Cardiac fibroblast (primary cell): ENCODE results near the gene CFAP54.

Experiments used
- DNase-seq, 2 donors: peaks; one replicate each; pipeline versions ENCODE4 v3.0.0 to v3.0.0-alpha.2; 2010; ENCODE audit warnings: low read depth in 2 of 2
- H3K4me3 ChIP-seq, 2 donors: replicated peaks in 1 of 2; 1 replicate in 1 of 2; 2 replicates in 1 of 2; pipeline ENCODE4 v1.5.1; 2011; ENCODE audit warnings: low read depth in 2 of 2, low read length in 2 of 2, mild to moderate bottlenecking in 2 of 2, moderate library complexity in 1 of 2
- CTCF ChIP-seq: IDR thresholded peaks from one replicate; pipeline ENCODE4 v1.5.1; 2011; ENCODE audit warnings: low read depth, mild to moderate bottlenecking, low read length, inconsistent platforms

CFAP54 gene

GRCh38 chr12:96810057-96810456, 320.7 kb downstream of the CFAP54 start:
- no peak for TF ChIP-seq CTCF
- peak in 1 of 2 donors; percentile 79 for DNase-seq
- H3K4me3 ChIP-seq, result no peak overlapping the region

- TF ChIP-seq CTCF, result no peak
- DNase-seq, result peak in 1 of 2 donors; percentile 86
- H3K4me3 ChIP-seq, result no peak overlapping the region
Observed at GRCh38 chr12:96810477-96810876, 321.1 kb downstream of the CFAP54 start.

- peak; percentile 63 to 98 for DNase-seq
- peak; percentile 8 for TF ChIP-seq CTCF
- no peak overlapping the region for H3K4me3 ChIP-seq
Observed at GRCh38 chr12:96811083-96811482, 321.7 kb downstream of the CFAP54 start.

GRCh38 chr12:96812153-96812552, 322.8 kb downstream of the CFAP54 start:
- no peak for TF ChIP-seq CTCF
- DNase-seq, result no peak
- H3K4me3 ChIP-seq, result no peak overlapping the region

GRCh38 chr12:96814200-96814599, 324.8 kb downstream of the CFAP54 start:
- DNase-seq, result peak in 1 of 2 donors; percentile 9
- no peak for TF ChIP-seq CTCF
- no peak overlapping the region for H3K4me3 ChIP-seq

GRCh38 chr12:96821592-96821991, 332.2 kb downstream of the CFAP54 start:
- H3K4me3 ChIP-seq, result no peak overlapping the region
- TF ChIP-seq CTCF, result no peak
- no peak for DNase-seq

GRCh38 chr12:96822641-96823040, 333.3 kb downstream of the CFAP54 start:
- TF ChIP-seq CTCF, result no peak
- no peak overlapping the region for H3K4me3 ChIP-seq
- DNase-seq, result no peak
